ENCODE results near the gene GJC1.
"Not testable (repeated sequence)": the region's sequence is repeated elsewhere in the genome, so short reads cannot be mapped to it uniquely, and the experiment has no call there.

The GJC1 gene

DNA sequence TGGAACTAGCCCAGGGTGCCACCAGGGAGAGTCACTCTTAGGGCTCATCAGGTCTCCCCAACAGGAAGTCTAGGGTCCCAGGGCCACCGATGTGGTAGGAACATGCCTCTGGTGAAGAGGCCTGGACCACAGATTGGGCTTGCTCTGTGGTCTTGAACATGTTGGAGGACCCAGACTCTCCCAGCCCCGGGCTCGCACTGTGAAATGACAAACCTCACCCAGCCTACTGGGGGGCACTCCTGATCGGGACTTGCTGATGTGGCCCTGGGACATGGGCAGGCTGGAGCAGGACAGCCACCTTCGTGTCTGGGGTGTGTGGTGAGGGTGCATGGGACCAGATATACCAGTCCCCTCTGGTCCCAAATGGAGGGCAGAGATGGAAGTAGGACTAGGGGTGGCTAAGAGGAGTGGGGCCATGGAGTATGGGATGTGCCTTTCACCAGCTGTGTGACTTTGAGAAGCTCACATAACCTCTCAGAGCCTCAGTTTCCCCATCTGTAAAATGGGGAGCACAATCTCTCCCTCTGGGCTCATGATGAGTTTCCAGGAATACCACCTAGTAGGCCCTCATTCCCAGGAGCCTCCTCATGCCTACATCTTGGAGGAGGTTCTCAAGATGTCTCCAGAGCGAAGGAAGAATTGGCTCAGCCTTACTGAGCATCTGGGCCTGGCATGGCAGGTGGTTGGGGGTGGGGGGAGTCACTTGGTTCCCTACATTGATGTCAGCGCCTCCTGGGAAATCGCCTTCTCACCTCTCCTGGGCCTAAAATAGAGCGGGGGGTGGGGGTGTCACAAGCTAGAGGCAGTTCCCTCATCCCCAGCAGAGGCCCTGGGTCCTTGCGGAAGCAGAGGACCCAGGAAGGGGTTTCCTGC is 72.8 kb downstream of the GJC1 start:
- Histone ChIP-seq H3K9ac (ENCODE audit: low read length) (no peak overlapping the region), H3K27ac (ENCODE audit: low read depth, low read length) (no peak overlapping the region), H3K36me3 (ENCODE audit: control insufficient read depth, insufficient read depth, low read length) (no peaks in the 10 kb centered on the region), H3K27me3 (ENCODE audit: control insufficient read depth, insufficient read depth, low read length) (peaks cover 48% of the 10 kb centered on the region), H3K4me1 (ENCODE audit: control insufficient read depth, insufficient read depth, low read length) (peaks cover 10% of the 10 kb centered on the region; the same call in 1 of the 2 replicates), H3K4me3 (ENCODE audit: low read depth, low read length) (no peak overlapping the region), H3K9me3 (ENCODE audit: control insufficient read depth, insufficient read depth, low read depth, low read length) (no peaks in the 10 kb centered on the region)

DNA sequence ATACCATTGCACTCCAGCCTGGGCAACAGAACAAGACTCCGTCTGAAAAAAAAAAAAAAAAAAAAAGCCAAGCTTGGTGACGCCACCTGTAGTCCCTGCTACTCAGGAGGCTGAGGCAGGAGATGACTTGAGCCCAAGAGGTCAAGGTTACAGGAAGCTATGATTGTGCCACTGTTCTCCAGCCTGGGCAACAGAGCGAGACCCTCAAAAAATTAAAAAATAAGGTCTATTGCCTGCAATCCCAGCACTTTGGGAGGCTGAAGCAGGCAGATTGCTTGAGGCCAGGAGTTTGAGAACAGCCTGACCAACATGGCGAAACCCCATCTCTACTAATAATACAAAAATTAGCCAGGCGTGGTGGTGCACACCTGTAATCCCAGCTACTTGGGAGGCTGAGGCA is 74.9 kb downstream of the GJC1 start:
- not testable (repeated sequence) for H3K4me3 ChIP-seq (ENCODE audit: low read depth, low read length); H3K9me3 ChIP-seq (ENCODE audit: control insufficient read depth, insufficient read depth, low read depth, low read length); H3K27ac ChIP-seq (ENCODE audit: low read depth, low read length); H3K4me1 ChIP-seq (ENCODE audit: control insufficient read depth, insufficient read depth, low read length); H3K9ac ChIP-seq (ENCODE audit: low read length)
- H3K36me3 ChIP-seq (ENCODE audit: control insufficient read depth, insufficient read depth, low read length): peaks cover 18% of the 10 kb centered on the region
- peaks cover 35% of the 10 kb centered on the region for H3K27me3 ChIP-seq (ENCODE audit: control insufficient read depth, insufficient read depth, low read length)

DNA sequence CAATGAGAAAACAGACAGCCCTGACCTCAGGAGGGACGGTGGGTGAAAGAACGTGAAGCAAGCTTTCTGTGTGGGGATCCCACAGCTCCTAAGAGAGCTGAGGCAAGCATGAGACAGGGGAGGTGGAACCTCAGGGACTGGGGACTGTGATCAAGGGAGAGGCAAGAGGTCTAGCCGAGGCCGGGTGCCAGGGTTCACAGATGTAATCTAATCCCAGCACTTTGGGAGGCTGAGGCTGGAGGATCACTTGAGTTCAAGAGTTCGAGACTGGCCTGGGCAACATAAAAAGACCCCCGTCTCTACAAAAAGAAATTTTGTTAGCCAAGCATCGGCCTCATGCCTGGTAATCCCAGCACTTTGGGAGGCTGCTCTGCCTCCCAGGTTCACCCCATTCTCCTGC is 75.8 kb downstream of the GJC1 start:
- Histone ChIP-seq H3K4me1 (ENCODE audit: control insufficient read depth, insufficient read depth, low read length) (0 out of 2 replicates have a peak, but pooled peaks cover under 1% of the 10 kb centered on the region), H3K4me3 (ENCODE audit: low read depth, low read length) (no peak overlapping the region), H3K27me3 (ENCODE audit: control insufficient read depth, insufficient read depth, low read length) (peaks cover 26% of the 10 kb centered on the region), H3K9me3 (ENCODE audit: control insufficient read depth, insufficient read depth, low read depth, low read length) (no peaks in the 10 kb centered on the region), H3K36me3 (ENCODE audit: control insufficient read depth, insufficient read depth, low read length) (peaks cover 25% of the 10 kb centered on the region), H3K27ac (ENCODE audit: low read depth, low read length) (no peak overlapping the region), H3K9ac (ENCODE audit: low read length) (no peak overlapping the region)

DNA sequence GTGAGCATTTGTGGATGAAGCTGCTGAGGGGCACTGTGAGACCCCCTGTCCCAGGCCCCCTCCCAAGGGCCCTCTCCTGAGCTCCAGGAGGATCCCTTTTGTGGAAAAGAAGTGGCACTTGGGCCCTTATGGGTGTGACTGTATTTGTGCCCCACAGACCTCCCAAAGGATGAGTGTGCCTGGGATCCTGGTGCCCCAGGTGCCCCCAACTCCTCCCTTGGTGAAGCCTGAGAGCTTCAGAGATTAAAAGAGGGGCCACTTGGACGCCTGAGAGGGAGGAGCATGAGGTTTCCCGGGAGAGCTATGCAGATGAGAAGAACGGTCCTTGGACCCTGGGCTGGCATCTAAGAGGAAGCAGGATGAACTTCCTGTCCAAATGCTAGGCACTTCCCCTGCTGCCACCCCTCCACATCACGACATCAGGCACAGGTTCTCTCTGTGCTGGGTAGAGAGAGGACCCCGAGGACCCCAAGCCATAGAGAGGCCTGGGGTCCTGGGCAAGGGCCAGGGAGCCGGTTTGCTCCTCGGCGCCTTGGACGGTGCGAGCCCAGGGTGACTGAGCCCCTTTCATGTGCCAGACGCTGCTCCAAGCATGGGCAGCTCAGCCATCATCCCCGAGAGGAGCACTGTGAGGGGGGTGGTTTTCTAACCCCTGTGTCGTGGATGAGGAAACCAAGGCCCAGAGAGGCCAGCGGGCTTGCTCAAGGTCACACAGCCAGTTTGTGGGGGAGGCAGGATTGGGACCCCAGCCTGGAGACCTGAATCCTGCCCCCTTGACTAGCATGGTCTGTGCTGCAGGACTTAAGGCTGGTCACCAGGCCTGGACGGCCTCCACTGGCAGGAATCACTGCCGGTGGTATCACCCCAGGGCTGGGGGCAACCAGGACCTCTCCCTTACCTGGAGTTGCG is 76.9 kb downstream of the GJC1 start:
- Histone ChIP-seq H3K27me3 (ENCODE audit: control insufficient read depth, insufficient read depth, low read length) (peaks cover 19% of the 10 kb centered on the region), H3K4me1 (ENCODE audit: control insufficient read depth, insufficient read depth, low read length) (no peaks in the 10 kb centered on the region), H3K4me3 (ENCODE audit: low read depth, low read length) (no peak overlapping the region), H3K9me3 (ENCODE audit: control insufficient read depth, insufficient read depth, low read depth, low read length) (no peaks in the 10 kb centered on the region), H3K9ac (ENCODE audit: low read length) (no peak overlapping the region), H3K36me3 (ENCODE audit: control insufficient read depth, insufficient read depth, low read length) (peaks cover 34% of the 10 kb centered on the region), H3K27ac (ENCODE audit: low read depth, low read length) (no peak overlapping the region)

DNA sequence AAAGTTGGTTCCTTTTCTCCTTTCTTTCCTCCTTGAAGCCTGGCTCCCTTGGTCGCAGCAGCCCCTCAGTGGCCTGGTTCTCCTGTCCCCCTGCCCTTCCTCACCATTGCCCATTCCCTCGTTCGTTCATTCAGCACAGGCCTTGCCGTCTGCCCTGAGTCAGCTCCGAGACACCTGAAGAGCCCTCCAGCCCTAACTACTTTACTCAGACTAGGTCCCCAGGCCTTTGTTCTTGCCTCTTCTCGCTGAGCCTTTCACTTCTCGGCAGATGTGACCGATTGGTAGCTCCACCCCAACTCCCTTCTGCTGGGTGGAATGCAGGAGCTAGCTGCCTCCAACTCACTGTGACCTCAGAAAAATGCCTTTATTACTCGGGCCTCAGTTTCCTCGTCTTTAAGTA is 78.3 kb downstream of the GJC1 start:
- Histone ChIP-seq H3K4me3 (ENCODE audit: low read depth, low read length) (no peak overlapping the region), H3K9me3 (ENCODE audit: control insufficient read depth, insufficient read depth, low read depth, low read length) (no peaks in the 10 kb centered on the region), H3K27me3 (ENCODE audit: control insufficient read depth, insufficient read depth, low read length) (peaks cover 5% of the 10 kb centered on the region), H3K9ac (ENCODE audit: low read length) (no peak overlapping the region), H3K4me1 (ENCODE audit: control insufficient read depth, insufficient read depth, low read length) (no peaks in the 10 kb centered on the region), H3K36me3 (ENCODE audit: control insufficient read depth, insufficient read depth, low read length) (peaks cover 48% of the 10 kb centered on the region), H3K27ac (ENCODE audit: low read depth, low read length) (no peak overlapping the region)

DNA sequence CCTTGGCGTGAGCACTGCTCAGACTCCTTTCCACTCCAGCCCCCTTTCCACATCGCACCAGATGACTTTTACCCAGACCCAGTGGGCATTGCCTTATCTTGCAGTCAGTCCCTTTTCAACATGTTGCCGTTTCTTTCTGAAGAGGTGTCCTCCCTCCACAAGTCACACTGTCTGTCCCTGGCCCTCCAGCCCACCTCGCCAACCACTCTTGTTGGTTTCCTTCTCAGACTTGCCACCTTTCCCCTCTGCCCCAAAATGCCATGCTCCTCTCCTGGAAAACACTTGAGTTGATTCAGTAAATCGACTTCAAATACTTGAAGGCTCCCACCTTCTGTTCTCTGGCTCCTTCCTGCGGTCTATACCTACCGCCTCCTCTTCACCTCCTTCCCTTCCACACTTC is 78.8 kb downstream of the GJC1 start:
- no peaks in the 10 kb centered on the region for H3K9me3 ChIP-seq (ENCODE audit: control insufficient read depth, insufficient read depth, low read depth, low read length)
- no peak overlapping the region for H3K27ac ChIP-seq (ENCODE audit: low read depth, low read length)
- H3K9ac ChIP-seq (ENCODE audit: low read length): no peak overlapping the region
- H3K36me3 ChIP-seq (ENCODE audit: control insufficient read depth, insufficient read depth, low read length): peaks cover 51% of the 10 kb centered on the region
- no peak overlapping the region for H3K4me3 ChIP-seq (ENCODE audit: low read depth, low read length)
- H3K4me1 ChIP-seq (ENCODE audit: control insufficient read depth, insufficient read depth, low read length): no peaks in the 10 kb centered on the region
- peaks cover 3% of the 10 kb centered on the region for H3K27me3 ChIP-seq (ENCODE audit: control insufficient read depth, insufficient read depth, low read length)

DNA sequence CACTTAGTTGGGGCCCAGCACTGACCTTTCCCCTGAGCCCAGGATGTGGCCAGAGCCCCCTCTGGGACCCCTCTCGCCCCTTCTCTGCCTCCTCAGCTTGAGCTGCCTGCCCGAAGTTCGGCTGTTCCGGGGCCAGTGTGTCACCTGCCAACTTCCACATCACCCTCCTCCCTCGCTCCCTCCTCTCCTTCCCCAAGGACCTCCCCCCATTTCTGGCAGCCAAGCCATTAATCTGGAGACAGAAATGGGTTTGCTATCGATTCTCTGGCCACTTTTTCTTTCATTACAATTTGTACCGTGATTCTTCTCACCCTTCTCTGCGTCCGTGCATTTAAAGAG is 80.1 kb downstream of the GJC1 start:
- Histone ChIP-seq H3K36me3 (ENCODE audit: control insufficient read depth, insufficient read depth, low read length) (peaks cover 52% of the 10 kb centered on the region), H3K9me3 (ENCODE audit: control insufficient read depth, insufficient read depth, low read depth, low read length) (no peaks in the 10 kb centered on the region)

DNA sequence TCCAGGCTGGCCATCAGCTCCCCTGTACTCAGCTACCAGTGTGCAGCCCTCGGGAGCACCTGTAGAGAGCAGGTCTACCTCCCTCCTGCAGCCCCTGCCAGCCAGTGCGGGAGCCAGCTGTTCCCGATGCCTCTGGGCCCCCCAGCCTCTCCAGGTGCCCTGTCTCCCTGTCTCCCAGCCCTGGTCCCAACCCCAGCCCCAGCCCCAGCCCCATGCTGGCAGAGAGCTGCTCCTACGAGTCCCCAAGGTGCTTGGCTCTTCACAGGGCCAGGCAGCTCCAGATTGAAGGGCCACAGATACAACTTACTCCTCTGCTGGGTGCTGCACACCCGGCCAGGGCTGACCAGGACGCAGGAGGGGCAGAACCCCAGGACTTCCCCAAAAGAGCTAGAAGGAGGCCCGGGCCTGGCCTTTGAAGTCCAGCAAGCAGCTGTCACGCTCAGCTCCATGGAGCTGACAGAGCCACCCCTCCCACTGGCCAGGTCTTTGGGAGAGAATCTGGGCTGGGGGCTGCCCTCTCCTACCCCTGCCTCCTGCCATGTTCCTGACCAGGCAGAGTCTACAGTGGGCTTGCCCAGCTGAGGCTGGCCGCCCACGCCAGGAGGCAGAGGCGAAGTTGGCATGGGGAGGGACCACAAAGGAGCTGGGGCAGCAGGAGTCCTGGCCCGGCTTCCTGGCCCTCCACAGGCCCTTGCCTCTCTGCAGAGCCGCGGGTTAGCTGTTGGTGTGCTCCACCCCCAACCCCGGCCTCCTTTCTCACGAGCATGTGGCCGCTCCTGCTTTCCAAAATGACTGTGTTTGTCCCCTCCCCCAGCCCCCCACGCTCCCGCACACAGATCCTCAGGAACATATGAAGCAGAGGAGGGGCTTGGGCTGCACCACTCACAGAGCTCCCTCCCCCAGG is 80.8 kb downstream of the GJC1 start:
- H3K36me3 ChIP-seq (ENCODE audit: control insufficient read depth, insufficient read depth, low read length): peaks cover 53% of the 10 kb centered on the region
- no peaks in the 10 kb centered on the region for H3K4me1 ChIP-seq (ENCODE audit: control insufficient read depth, insufficient read depth, low read length)
- no peak overlapping the region for H3K27ac ChIP-seq (ENCODE audit: low read depth, low read length)
- no peaks in the 10 kb centered on the region for H3K9me3 ChIP-seq (ENCODE audit: control insufficient read depth, insufficient read depth, low read depth, low read length)
- no peak overlapping the region for H3K4me3 ChIP-seq (ENCODE audit: low read depth, low read length)
- H3K27me3 ChIP-seq (ENCODE audit: control insufficient read depth, insufficient read depth, low read length): no peaks in the 10 kb centered on the region
- no peak overlapping the region for H3K9ac ChIP-seq (ENCODE audit: low read length)

More for the DNA sequence above, 80.1 kb downstream of the GJC1 start:
- Histone ChIP-seq H3K4me1 (ENCODE audit: control insufficient read depth, insufficient read depth, low read length) (no peaks in the 10 kb centered on the region), H3K9ac (ENCODE audit: low read length) (no peak overlapping the region), H3K27me3 (ENCODE audit: control insufficient read depth, insufficient read depth, low read length) (no peaks in the 10 kb centered on the region), H3K27ac (ENCODE audit: low read depth, low read length) (no peak overlapping the region), H3K4me3 (ENCODE audit: low read depth, low read length) (no peak overlapping the region)
